ENCODE measurements around the gene KIF3A. TPM values are rescaled to one million over a fixed set of nuclear protein-coding genes. Genes with fewer than 3 reads are reported as not detected.

The KIF3A gene
- total RNA-seq, 1 experiment from 2014 or later = 3.6 TPM

DNA sequence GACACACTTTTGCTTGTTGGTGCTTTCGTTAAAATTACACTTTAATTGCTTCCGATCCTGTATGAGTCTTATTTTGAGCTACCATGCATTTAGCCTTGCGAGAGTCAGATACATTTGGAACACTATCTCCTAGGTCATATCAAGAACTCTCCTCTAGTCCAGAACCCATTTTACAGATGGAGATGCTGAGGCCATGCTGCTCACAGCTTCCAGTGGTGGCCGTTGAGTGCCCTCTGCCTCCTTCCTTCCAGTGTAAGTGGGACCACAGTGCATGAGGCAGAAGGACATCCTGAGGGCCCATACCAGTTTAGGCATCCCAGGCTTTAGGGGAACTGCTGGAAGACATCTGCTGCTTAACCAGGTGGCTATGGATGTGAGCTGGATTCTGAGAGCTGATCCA lies 16.8 kb upstream of the KIF3A start:
- DNase-seq (ENCODE audit: low read depth) = no peak

DNA sequence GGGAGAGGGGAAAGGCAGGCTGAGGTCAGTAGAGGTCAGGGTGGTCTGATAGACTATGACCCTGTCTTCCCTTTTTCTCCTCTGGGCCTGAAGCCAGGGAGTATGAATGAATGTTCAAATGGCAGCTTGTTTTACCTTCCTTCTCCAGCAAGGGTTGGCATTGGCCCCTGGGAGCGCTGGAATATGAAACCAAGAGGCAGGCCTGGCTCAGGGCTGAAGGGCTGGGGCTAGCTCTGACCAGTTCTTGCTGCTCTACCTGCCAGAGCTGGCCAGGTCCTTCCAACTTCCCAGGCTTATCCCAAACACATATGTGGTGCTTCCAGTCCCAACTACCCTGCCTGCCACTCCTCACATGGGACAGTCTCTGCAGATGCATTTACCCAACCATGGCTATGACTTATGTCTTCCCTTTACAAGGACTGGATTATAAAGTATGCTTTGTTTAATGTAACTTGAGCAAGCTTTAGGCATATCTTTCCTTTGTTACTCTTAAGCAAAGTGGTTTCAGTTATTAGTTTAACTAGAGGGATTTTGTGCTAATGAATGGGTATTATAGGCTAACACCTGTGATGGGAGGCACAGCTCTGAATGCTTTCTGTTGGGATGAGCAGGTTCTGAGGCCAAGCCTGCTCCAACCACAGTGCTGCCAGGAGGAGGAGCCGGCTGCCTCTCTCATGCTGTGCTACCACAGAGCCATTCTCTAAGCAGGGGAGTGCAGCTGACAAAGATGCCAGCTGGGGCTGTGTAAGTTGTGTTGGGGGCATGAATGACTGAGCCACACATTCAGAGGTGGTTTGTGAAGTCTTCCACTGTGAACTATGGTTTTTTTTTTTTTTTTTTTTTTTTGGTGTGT lies 16.0 kb upstream of the KIF3A start:
- no peak for DNase-seq (ENCODE audit: low read depth)

DNA sequence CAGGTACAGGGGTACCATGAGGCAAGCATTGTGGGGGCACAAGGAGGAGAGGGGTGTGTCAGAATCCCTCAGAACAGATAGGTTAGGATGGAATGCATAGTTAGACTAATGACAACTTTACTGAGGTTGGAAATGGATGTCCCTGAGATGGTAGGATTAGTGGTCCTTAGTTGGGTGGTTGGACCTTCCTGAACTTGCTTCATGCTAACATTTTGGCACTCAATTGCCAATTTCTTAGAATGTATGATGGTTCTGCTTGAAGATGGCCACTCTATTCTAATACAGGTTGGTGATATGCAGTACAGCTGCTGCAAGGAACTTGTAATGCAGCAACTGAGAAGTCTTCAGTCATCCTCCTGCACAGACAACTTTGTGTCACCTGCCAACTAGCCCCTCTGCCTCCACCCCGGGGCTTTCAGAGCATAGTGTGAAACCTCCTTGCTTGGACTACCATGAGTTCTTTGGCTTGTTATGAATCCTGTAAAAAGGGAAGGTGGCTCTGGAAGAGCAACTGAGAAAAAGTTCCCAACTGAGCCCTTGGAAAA lies 15.3 kb upstream of the KIF3A start:
- no peak for DNase-seq (ENCODE audit: low read depth)

DNA sequence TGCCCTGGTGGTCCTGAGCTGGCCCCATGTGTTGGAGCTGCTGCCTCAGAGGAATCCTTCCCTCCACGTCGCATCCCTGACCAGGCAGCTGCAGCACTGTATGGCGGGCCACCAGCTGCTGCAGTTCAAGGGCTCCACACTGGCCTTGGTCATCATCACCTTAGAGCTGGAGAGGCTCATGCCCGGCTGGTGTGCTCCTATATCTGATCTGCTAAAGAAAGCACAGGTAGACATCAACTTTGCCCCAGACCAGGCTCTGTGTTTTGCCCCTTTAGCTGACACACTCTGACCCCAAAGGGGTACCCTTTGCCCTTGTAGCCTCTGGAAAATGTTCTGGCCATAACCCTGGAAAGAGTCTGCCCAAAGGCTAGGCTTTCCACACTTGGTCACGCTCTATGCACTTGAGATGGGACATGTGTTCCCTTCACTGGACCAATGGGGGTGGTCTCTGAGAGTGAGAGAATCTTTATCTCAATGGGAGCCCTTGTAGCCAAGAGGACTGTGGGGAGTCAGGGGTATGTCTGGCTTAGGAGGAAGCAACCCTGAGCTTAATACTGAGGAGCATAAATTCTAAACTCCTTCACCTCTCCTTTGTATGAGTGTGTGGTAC lies 14.7 kb upstream of the KIF3A start:
- no peak for DNase-seq (ENCODE audit: low read depth)

DNA sequence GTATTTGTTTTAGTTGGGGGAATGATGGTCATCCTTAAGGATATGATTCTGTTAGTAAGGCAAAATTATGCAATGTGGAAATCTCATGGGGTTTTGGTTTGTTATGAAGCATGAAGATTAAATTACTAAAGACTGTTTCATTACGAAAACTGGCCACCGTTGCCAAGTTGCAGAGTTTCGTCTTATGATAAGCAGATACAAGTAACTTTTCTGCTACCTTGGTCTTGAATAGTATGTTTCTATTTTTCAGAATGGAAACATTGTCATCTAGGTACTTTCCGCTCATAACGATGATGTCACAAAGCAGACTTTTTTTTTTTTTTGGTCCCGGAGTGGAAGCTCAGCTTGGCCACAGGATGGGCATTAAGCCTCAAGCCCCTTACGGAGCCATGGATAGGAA lies 14.1 kb upstream of the KIF3A start:
- no peak for DNase-seq (ENCODE audit: low read depth)

DNA sequence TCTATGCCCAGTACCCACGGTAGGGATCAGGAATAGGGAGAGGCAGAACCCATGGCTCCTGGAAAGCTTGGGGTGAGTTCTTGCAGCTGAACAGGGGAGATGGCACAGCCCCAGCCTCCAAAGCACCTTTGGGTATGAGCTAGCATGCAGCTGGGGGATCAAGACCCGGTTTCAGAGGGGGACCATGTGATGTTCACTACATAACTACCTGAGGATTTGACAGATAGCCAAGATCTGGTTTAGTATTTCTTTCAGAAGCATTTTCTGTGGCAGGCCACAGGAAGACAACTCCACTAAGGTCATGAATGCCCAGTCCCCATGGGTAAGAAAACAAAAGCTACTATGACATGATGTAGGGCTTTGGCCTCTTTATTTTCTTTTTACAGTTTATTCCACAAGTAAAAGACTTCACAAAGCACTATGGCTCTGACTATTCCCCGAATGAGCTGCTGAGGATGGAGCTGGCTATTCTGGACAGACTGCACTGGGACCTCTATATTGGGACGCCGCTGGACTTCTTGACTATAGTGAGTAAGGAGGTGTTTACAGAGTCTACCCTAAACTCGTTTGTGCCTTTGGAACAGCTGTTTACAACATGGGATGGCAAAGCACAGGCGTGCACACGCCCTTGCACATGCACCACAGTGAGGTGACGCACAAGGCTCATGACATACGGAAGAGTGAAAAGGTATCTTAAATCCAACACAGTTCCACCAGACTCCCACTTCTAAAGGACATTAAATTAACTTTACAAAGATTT lies 13.3 kb upstream of the KIF3A start:
- DNase-seq (ENCODE audit: low read depth) = no peak

DNA sequence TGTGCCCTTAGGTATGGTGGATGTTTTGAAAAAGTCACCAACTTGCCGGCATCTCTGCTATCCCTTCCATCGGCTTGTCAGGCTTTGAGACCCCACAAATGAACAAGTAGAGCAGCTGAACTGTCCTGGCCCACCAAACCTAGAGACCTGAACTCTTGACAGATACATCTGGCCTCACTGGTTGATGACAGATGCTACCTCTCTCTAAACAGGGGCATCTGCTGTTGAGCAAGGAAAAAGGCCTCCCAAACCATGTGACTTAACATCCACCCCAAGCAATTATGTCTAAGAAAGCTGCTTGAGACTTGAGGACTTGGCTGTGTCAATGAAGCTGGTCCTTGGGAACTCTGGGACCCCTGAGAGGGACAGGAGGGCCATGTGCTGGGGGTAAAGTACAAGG lies 12.2 kb upstream of the KIF3A start:
- DNase-seq (ENCODE audit: low read depth) = no peak

DNA sequence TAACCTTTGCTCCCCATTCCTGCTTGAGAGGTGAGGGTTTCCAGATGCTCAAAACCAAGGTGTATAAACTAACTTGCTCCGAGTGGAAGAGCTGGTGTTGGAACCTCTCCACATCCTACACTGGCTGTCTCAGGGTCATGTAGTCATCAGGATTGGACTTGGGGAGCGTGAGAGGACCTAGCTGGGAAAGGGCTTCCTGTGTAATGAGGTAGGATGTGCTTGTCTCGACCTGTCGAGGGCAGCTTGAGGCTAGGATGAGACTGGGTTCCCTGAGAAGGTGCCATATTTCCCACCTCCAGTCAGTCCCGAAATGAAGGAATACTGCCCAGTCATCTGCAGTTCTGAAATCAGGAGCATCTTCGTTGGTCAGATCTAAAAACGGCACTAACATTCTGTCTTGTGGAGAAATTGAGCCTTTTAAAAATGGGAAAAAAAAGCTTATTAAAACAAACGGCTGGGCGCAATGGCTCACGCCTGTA lies 11.2 kb upstream of the KIF3A start:
- DNase-seq (ENCODE audit: low read depth) = no peak

DNA sequence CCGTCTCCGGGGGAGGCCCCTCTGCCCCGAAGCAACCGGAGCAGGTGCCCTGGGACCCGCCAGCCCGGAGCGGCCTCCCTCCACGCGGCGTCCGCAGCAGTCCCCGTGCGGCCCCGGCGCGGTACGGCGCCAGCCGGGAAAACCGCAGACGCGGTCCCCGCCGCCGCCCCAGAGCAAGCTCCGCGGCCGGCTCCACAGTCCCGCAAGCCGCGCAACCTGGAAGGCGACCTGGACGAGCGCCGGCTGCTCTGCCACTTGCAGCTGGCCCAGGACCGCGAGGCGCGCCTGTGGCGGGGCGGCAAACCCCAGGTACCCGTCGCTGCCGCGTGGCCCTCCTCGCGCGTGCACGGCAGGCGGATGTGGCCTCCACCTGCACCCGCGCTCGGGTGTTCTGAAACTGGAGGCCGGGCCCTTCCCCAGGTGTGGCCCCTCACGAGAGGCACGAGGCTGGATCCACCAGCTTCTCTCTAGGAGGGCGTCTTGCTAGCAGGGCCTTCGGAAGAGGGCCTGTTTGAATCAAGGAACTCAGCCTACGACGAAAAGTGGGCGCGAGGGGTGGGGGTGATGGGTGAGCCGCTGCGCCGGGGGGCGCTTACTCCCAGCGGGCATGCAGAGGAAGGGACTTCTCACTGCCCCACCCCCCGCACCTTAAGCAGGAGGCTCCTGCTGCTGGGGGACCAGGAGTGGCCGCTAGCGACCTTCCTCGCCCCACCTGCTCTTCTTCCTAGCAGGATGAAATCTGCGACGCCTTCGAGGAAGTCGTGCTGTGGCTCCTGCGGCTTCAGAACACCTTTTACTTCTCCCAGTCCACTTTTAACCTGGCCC lies 10.5 kb upstream of the KIF3A start:
- DNase-seq (ENCODE audit: low read depth) = no peak

DNA sequence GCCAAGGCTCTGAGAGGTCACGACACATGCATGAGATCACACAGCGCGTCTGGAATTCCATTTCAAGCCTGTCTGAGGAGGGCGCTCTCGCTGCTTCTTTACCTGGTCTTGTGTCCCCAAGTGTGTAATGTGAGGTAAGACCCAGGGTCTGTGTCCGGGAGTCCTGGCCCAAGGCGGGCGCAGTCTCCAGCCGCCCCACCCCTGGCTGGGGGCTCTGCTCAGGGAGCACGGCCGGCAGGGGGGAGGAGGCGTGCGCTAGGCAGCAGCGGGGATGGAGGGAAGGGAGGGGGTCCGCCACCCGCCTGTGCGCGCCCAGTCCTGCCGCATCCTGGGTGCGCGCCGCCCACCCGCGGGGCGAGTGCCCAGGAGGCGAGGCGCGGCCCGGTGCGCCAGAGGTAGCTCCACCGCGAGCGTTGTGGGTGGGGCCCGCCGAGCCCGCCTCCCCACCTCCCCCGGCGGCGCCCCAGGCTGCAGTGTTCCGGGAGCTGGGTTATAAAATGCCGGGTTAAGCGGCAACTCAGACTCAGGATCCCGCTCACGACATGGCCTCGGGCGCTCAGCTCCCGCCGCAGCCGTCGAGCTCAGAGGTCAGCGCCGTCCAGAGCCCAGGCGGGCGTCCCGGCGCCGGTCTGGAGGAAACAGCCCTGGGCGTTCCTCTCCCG lies 9.7 kb upstream of the KIF3A start, which contains the start of gene CCNI2:
TSS of gene CCNI2 (plus strand) at position 473 of the 662 bp plus-strand sequence. CDS start at position 543, 70 bp downstream.
- no peak for DNase-seq (ENCODE audit: low read depth)

DNA sequence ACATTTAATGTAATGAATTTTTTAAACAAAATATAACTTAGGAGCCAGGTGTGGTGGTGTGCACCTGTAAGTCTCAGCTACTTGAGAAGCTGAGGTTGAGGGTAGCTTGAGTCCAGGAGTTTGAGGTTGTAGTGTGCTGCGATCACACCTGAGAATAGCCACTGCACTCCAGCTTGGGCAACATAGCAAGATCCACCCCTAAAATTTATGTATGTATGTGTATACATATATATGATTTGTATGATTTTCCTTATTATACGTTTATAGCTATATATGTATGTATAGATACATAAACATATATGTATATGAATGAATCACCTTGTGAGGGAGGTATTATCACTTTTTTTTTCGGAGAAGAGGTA lies 9.2 kb upstream of the KIF3A start:
- no peak for DNase-seq (ENCODE audit: low read depth)

DNA sequence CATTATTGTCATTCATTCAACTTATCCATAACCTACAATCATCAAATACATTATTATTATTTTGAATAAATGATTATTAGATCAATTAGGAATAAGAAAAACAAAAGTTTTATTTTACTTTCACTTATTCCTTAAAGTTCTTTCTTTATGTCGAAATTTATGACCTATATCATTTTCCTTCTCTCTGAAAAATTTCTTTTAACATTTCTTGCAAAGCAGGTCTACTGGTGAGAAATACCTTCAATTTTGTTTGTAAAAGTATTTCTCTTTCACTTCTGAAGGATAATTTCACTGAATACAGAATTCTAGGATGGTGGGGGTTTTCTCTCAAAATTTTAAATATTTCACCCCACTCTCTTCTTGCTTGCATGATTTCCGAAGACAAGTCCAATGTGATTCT lies 7.3 kb upstream of the KIF3A start:
- DNase-seq (ENCODE audit: low read depth) = no peak

DNA sequence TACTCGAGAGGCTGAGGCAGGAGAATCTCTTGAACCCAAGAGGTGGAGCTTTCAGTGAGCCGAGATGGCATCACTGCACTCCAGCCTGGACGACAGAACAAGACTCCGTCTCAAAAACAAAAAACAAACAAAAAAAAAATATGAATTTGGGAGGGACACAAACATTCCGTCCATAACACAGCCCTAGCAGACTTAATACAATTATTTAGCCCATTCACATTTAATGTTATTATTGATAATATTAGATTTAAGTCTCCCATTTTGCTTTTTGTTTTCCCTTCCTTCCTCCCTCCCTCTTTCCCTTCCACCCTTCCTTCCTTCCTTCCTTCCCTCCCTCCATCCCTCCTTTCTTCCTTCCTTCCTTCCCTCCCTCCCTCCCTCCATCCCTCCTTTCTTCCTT lies 5.3 kb upstream of the KIF3A start:
- no peak for DNase-seq (ENCODE audit: low read depth)

DNA sequence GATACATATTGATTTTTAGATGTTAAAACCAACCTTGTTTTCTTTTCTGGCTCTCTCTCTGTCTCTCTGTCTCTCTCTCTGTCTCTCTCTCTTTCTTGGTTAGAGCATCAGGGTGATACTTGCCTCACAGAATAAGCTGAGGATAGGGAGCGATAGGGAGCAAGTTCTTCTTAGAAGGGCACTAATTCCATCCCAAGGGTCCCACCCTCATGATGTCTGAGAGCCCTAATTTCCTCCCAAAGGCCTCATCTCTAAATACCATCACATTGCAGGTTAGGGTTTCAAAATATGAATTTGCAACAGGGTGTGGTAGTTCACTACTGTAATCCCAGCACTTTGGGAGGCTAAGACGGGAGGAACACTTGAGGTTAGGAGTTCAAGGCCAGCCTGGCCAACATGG lies 4.8 kb upstream of the KIF3A start:
- DNase-seq (ENCODE audit: low read depth) = no peak

DNA sequence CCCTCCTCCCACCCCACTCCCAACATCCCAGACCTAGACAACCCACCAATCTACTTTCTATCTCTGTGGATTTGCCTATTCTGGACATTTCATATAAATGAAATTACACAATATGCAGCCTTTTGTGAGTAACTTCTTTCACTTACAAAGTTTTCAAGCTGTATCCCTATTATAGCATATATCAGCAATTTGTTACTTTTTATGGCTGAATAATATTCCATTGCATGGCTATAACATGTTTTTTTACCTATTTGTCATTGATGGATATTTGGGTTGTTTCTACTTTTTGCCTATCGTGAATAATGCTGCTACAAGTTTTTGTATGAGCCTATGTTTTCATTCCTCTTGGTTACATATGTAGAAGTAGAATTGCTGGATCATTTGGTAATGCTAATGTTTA lies 1.9 kb upstream of the KIF3A start:
- DNase-seq (ENCODE audit: low read depth) = no peak

DNA sequence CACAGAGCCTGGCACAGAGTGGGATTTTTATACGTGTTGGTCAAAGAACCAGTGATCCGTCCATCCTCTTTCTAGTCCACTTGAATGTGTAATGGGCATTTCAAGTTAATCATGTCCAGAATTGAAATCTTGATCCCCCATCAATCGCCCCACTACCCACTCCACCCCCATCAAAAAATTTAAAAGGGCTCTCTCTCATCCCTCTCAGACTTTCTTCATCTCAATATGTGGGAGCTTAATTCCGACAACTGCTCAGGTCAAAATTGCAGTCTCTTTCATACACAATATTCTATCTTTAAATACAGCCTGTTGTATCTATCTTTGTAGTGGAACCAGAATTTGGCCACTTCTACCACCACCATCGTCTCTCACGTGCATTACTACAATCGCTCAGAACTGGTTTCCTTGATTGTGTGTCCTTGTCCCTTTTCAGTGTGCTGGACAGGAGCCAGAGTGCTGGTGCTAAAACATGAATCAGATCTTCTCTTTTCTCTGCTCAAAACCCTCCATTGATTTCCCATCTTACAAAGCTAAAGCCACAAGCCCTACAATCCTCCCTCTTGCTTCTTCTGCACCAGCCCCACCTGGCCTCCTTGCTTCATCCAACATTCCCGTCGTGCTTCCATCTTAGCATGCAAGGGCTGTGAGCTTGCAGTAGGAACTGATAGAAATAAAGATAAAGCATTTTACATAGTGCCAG lies 786 bp upstream of the KIF3A start:
- DNase-seq (ENCODE audit: low read depth) = no peak

DNA sequence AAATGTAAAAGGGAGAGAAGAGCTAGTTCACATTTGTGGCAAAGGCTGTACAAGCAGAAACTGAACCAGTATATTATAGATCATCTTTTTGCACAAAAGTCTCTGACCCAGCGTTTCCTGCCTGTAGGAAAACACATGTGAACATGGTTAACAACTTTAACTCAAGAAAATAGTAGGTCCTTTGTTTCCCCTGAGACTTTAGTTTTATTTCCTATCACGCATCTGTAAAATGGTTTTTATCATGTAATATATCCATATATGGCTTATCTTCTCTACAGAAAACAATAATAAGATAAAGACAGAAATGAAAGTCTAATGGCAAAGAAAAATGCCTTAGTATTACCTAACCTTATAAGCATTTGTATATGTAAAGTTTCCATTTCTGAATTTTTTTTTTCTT lies 2.7 kb downstream of the KIF3A start:
- no peak for DNase-seq (ENCODE audit: low read depth)

DNA sequence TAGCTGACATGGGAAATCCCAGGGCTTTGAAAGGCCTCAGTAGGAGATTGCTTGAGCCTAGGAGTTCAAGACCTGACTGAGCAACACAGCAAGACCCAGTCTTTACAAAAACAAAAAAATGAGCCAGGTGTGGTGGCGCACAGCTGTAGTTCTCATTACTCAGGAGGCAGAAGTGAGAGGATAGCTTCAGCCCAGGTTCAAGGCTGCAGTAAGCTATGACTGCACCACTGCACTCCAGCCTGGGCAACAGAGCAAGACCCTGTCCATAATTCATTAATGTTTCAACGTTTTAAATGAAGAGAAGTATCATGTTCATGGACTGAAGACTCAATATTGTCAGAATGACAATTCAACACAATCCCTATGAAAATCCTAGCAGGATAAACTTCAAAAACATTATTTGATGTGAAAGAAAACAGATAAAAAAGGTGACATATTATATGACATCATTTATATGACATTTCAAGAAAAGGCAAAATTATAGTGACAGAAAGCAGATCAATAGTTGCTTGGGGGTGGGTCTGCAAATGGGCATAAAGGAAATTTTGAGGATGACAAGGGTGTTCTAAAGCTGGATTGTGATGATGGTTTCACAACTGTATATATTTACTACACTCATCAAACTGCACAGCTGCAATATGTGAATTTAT lies 3.7 kb downstream of the KIF3A start:
- no peak for DNase-seq (ENCODE audit: low read depth)

DNA sequence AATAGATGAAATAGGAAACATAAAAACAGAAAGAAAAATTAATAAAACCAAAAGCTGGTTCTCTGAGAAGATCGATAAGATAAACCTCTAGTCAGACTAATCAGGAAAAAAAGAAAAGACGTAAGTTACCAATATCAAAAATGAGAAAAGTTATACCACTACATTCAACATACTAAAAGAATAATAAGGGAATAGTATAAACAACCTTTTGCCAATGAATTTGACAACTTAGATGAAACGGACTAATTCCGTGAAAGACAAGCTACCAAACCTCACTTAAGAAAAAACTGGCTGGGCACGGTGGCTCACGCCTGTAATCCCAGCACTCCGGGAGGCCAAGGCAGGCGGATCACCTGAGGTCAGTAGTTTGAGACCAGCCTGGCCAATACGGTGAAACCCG lies 7.5 kb downstream of the KIF3A start:
- no peak for DNase-seq (ENCODE audit: low read depth)
